ENCODE measurements around the gene POU2F3. TPM values are rescaled to one million over a fixed set of nuclear protein-coding genes. Genes with fewer than 3 reads are reported as not detected.

The POU2F3 gene
- total and polyA plus RNA-seq, 2 of the 13 experiments (the other 11 are each of a cell fraction or from before 2014, with no cell fraction given) = not detected

DNA sequence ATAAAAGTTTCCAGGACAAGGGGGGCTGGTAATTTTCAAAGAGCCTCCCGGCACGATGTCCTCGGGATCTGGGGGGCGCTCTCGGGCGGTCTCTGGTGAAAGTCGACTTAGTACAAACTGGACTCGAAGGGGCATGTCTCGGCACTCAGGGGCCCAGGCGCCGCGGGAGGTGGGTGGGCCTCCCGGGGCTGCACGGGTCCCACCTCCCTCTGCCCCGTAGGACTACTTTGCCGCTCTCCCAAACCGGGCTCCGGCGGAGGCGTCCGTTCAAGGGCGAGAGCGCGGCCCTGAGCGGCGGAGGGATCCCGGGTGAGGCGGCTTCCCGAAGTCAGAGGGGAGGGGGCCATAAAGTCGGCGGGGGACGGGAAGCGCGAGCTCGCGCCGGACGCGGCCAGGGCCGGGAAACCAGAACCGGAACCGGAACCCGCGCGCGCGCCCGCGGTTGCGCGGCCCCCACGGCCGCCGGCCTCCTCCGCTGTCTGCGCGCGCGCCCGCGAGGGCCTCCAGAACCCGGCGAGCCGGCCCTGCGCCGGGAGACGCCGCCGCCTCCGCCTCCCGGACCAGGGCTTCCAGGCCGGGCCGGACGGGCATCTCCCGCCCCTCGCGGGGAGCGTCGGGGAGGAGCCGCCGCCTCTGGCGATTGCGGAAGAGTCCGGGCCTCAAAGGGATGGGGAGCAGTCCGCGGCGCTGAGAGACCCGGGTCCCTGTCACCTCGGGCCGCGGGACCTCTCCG is 96.1 kb downstream of the POU2F3 start, which contains the start of gene ARHGEF12 (continued):
- TF ChIP-seq, protein P1, sequence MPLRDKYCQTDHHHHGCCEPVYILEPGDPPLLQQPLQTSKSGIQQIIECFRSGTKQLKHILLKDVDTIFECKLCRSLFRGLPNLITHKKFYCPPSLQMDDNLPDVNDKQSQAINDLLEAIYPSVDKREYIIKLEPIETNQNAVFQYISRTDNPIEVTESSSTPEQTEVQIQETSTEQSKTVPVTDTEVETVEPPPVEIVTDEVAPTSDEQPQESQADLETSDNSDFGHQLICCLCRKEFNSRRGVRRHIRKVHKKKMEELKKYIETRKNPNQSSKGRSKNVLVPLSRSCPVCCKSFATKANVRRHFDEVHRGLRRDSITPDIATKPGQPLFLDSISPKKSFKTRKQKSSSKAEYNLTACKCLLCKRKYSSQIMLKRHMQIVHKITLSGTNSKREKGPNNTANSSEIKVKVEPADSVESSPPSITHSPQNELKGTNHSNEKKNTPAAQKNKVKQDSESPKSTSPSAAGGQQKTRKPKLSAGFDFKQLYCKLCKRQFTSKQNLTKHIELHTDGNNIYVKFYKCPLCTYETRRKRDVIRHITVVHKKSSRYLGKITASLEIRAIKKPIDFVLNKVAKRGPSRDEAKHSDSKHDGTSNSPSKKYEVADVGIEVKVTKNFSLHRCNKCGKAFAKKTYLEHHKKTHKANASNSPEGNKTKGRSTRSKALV (CRISPR knock-in tag; IDR thresholded peaks at IDR 0.05) = no peak; the same call in 1 of the 2 replicates
- TF ChIP-seq, protein P2, sequence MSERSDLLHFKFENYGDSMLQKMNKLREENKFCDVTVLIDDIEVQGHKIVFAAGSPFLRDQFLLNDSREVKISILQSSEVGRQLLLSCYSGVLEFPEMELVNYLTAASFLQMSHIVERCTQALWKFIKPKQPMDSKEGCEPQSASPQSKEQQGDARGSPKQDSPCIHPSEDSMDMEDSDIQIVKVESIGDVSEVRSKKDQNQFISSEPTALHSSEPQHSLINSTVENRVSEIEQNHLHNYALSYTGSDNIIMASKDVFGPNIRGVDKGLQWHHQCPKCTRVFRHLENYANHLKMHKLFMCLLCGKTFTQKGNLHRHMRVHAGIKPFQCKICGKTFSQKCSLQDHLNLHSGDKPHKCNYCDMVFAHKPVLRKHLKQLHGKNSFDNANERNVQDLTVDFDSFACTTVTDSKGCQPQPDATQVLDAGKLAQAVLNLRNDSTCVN (CRISPR knock-in tag; IDR thresholded peaks at IDR 0.05; ENCODE audit: borderline replicate concordance) = no peak
- TF ChIP-seq ARID2 (CRISPR knock-in tag; IDR thresholded peaks at IDR 0.05; ENCODE audit: borderline replicate concordance) (no peak), ZNF431 (CRISPR knock-in tag; IDR thresholded peaks at IDR 0.05; ENCODE audit: borderline replicate concordance, low read depth) (peak; percentile 53; the same call in 1 of the 2 replicates), ATAD3A (CRISPR knock-in tag; IDR thresholded peaks at IDR 0.05) (no peak), NCOA5 (CRISPR knock-in tag; IDR thresholded peaks at IDR 0.05) (no peak), FOSL2 (CRISPR knock-in tag; IDR thresholded peaks at IDR 0.05) (peak; percentile 60; the same call in 1 of the 2 replicates), TBX3 (IDR thresholded peaks at IDR 0.05; ENCODE audit: borderline replicate concordance) (peak; percentile 42; the same call in 1 of the 2 replicates), ZSCAN31 (CRISPR knock-in tag; IDR thresholded peaks at IDR 0.05; ENCODE audit: low read depth) (peak; percentile 82), ZNF563 (CRISPR knock-in tag; IDR thresholded peaks at IDR 0.05) (peak; percentile 47; the same call in 1 of the 2 replicates), ZSCAN22 (CRISPR knock-in tag; IDR thresholded peaks at IDR 0.05) (peak; percentile 29; the same call in 1 of the 2 replicates), ISX (CRISPR knock-in tag; conservative IDR thresholded peaks at IDR 0.05) (no peak)
- TF ChIP-seq, protein P3, sequence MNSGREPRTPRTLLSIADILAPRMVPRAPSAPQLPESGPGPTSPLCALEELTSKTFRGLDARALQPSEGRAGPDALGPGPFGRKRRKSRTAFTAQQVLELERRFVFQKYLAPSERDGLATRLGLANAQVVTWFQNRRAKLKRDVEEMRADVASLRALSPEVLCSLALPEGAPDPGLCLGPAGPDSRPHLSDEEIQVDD (CRISPR knock-in tag; IDR thresholded peaks at IDR 0.05; ENCODE audit: borderline replicate concordance) = no peak
- TF ChIP-seq, protein P4, sequence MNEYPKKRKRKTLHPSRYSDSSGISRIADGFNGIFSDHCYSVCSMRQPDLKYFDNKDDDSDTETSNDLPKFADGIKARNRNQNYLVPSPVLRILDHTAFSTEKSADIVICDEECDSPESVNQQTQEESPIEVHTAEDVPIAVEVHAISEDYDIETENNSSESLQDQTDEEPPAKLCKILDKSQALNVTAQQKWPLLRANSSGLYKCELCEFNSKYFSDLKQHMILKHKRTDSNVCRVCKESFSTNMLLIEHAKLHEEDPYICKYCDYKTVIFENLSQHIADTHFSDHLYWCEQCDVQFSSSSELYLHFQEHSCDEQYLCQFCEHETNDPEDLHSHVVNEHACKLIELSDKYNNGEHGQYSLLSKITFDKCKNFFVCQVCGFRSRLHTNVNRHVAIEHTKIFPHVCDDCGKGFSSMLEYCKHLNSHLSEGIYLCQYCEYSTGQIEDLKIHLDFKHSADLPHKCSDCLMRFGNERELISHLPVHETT (CRISPR knock-in tag; conservative IDR thresholded peaks at IDR 0.05) = peak; percentile 94
- TF ChIP-seq, protein P5, sequence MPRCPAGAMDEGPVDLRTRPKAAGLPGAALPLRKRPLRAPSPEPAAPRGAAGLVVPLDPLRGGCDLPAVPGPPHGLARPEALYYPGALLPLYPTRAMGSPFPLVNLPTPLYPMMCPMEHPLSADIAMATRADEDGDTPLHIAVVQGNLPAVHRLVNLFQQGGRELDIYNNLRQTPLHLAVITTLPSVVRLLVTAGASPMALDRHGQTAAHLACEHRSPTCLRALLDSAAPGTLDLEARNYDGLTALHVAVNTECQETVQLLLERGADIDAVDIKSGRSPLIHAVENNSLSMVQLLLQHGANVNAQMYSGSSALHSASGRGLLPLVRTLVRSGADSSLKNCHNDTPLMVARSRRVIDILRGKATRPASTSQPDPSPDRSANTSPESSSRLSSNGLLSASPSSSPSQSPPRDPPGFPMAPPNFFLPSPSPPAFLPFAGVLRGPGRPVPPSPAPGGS (CRISPR knock-in tag; IDR thresholded peaks at IDR 0.05) = peak; percentile 37; the same call in 1 of the 2 replicates
- TF ChIP-seq, protein P6, sequence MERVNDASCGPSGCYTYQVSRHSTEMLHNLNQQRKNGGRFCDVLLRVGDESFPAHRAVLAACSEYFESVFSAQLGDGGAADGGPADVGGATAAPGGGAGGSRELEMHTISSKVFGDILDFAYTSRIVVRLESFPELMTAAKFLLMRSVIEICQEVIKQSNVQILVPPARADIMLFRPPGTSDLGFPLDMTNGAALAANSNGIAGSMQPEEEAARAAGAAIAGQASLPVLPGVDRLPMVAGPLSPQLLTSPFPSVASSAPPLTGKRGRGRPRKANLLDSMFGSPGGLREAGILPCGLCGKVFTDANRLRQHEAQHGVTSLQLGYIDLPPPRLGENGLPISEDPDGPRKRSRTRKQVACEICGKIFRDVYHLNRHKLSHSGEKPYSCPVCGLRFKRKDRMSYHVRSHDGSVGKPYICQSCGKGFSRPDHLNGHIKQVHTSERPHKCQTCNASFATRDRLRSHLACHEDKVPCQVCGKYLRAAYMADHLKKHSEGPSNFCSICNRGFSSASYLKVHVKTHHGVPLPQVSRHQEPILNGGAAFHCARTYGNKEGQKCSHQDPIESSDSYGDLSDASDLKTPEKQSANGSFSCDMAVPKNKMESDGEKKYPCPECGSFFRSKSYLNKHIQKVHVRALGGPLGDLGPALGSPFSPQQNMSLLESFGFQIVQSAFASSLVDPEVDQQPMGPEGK (CRISPR knock-in tag; IDR thresholded peaks at IDR 0.05) = peak; percentile 97
